B cell (primary cell): ENCODE measurements around the gene PTMA.

ENCODE experiments used
- EZH2 ChIP-seq: IDR thresholded peaks from 2 replicates; pipeline ENCODE4 v1.6.1; 2012; ENCODE audit warnings: borderline replicate concordance, low read depth, mild to moderate bottlenecking, moderate library complexity, low read length; ENCODE audit not compliant: insufficient read depth, poor library complexity, severe bottlenecking
- TF ChIP-seq, protein P1 (sequence below): fragments of 200-600 bp; IDR thresholded peaks from one replicate; pipeline ENCODE4 v1.8.0; 2022; ENCODE audit warnings: antibody characterized with exemption, mild to moderate bottlenecking

GRCh38 chr2:231737761-231738160, 29.4 kb downstream of the PTMA start:
- TF ChIP-seq, protein P1, sequence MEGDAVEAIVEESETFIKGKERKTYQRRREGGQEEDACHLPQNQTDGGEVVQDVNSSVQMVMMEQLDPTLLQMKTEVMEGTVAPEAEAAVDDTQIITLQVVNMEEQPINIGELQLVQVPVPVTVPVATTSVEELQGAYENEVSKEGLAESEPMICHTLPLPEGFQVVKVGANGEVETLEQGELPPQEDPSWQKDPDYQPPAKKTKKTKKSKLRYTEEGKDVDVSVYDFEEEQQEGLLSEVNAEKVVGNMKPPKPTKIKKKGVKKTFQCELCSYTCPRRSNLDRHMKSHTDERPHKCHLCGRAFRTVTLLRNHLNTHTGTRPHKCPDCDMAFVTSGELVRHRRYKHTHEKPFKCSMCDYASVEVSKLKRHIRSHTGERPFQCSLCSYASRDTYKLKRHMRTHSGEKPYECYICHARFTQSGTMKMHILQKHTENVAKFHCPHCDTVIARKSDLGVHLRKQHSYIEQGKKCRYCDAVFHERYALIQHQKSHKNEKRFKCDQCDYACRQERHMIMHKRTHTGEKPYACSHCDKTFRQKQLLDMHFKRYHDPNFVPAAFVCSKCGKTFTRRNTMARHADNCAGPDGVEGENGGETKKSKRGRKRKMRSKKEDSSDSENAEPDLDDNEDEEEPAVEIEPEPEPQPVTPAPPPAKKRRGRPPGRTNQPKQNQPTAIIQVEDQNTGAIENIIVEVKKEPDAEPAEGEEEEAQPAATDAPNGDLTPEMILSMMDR, result no peak
- no peak for TF ChIP-seq EZH2
